SH-SY5Y (cell line): ENCODE results near the gene STX2.

ENCODE experiments used
- GATA2 ChIP-seq: IDR thresholded peaks from 2 replicates; pipeline ENCODE4 v1.6.1; 2011; ENCODE audit warnings: mild to moderate bottlenecking, low read depth, low read length
- GATA3 ChIP-seq: IDR thresholded peaks from 2 replicates; pipeline ENCODE4 v1.6.1; 2011; ENCODE audit warnings: low read depth, mild to moderate bottlenecking, low read length, moderate library complexity

Gene STX2

DNA sequence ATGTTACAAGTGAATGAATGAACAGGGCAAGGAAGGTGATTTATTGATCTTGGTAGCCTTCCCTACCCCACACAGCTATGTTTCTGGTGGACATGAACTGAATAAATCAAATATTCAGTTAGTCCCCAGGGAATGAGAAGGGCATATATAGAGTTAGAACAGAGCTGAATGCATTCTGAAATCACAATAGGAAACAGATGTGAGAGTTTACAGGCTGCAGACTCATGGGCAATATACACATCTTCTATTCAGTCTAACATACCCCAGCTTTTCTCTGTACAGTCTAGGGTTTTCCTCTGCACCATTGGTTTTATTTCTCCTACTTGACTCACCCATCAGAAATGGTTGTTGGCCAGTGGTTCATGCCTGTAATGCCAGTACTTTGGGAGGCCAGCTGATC, 7.3 kb upstream of the STX2 start:
- TF ChIP-seq GATA2 (no peak), GATA3 (no peak)

DNA sequence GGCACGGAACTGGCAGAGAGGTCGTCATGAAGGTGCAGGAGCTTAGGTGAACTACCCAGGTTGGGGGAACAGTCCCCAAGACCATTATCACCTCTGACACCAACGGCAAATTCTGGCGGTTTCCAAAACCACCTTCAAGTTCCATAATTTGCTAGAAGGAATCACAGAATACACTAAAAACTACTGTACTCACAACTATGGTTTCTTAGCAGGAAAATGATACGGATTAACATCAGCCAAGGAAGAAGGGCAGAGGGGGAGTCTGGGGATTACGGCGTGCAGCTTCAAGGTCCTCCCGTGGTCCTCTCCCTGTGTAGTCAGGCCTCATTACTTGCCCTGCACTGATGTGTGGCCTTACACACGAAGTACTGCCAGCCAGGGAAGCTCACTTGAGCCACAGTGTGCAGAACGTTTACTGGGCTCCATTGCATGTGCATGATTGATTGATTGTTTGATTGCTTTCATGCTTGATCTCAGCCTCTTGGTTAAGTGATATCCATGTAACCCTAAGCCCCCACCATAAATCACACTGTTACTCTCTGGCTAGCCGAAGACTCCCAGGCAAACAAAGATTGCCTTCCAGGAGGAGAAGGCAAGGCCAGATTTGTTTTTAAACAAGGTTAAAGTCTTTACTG, 837 bp upstream of the STX2 start:
- TF ChIP-seq GATA3 (no peak), GATA2 (no peak)

DNA sequence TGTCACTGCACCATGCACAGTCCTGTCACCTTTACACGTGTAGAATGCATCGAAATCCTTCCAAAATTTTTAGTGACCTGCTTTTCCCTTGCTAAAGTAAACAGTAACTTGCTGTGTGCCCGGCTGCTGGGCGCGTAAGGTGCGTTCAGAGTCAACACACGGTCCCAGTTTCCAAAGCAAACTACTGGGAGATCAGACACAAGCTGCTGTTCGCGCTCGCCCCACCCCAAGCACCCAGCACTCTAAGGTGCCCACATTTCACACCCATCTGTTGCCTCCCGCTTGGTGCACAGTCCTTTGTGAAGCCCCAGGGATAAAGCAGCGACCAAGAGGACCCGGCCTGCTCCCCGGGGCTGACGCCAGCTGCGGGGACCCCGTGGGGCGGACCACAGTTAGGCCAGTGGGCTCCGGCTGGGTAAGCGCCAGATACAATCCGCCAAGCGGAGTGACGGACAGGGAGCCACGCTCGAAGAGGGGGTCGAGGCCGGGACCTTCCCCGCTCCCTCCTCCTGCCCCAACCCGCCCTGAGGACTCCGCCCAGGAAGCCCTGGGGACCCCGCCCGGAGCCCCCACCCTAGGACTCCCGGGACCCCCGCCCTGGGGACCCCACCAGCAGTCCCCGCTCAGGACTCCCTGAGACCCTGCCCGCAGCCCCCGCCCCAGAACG, 633 bp downstream of the STX2 start:
- TF ChIP-seq GATA3: no peak
- TF ChIP-seq GATA2: no peak

DNA sequence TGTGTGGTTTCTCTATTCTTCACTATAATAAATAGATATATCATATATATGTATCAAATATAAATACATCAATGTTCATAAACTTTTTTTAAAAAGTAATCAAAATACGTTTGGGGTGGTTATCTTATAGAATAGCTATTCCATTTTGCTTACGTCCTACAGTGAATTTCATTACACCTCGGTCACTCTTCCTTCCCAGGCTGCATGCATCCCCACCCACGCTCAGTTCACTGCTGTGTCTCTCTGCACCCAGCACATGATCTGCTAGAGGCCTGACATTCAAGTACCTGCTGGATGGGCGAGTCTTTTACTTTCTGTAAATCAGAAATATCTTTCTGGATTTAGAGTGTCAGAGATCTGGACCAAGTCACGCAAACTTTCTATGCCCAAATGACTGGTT, 3.6 kb downstream of the STX2 start:
- no peak for TF ChIP-seq GATA3
- no peak for TF ChIP-seq GATA2

DNA sequence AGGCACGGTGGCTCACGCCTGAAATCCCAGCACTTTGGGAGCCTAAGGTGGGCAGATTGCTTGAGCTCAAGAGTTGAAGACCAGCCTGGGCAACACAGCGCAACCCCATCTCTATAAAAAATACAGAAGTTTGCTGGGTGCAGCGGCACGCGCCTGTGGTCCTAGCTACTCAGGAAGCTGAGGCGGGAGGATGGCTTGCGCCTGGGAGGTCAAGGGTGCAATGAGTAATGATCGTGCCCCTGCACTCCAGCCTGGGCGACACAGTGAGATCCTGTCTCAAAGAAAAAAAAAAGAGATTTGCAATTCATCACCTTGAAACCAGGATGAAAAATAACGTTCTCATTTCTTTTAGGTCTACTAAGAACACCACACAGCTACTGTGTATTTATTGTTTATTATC, 4.0 kb downstream of the STX2 start:
- TF ChIP-seq GATA2 (no peak), GATA3 (no peak)

DNA sequence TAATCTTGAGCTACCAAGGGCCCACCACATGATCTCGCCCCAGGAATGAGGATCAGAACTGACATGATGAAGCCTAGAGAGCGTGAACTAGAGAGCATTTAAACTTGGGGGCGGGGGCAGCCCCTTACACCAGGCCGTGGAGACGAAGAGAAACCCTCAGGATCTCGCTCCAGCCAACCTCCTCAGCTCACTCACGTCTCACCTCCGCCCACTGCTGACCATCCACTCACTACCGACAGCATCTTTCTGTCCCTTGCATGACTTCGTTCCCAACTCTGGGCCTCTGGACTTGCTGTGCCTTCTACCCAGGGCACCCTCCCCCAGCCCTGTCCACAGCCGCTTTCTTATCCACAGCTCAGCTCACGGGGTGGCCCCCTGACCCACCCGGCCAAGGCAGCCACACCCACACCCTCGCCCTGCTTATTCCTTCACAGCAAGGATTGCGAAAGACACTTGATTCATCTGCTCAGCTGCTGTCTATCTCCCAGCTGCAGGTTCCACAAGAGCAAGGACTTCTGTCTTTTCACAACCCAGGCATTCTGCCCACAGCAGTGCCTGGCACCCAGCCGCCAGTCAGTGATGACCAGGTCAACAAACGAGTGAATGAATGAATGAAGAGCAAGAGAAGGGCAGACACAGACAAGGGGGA, 6.4 kb downstream of the STX2 start:
- TF ChIP-seq GATA3 (no peak), GATA2 (no peak)

DNA sequence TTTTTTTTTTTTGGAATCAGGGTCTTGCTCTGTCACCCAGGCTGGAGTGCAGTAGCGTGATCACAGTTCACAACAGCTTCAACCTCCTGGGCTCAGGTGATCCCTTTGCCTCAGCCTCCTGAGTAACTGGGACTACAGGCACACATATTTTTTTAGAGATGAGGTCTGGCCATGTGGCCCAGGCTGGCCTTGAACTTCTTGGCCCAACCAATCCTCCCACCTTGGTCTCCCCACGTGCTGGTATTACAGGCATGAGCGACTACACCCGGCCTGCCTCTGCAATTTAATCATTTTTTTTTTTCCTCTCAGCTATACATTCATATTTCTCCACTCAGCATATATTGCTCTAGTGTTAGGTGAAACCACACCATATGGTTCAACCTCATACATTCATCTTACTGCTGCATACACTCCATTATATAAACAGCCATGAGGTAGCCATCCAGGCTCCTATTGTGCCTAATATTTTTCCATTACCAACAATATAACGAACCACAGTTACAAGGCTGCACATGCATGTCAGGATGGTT, 7.1 kb downstream of the STX2 start:
- TF ChIP-seq GATA3: no peak
- no peak for TF ChIP-seq GATA2

DNA sequence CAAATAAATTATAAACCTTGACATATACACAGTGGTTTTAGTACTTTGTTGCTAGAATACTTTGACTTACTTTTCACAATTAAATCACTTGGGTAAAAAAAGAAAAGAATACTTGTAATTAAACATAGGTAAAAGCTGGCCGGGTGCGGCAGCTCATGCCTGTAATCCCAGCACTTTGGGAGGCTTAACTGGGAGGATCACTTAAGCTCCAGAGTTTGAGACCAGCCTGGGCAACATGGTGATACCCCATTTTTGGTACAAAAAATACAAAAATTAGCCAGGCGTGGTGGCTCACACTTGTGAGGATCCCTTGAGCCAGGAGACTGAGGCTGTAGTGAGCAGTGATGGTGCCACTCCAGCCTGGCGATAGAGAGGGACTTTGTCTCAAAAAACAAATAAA, 7.8 kb downstream of the STX2 start:
- no peak for TF ChIP-seq GATA3
- TF ChIP-seq GATA2: no peak

DNA sequence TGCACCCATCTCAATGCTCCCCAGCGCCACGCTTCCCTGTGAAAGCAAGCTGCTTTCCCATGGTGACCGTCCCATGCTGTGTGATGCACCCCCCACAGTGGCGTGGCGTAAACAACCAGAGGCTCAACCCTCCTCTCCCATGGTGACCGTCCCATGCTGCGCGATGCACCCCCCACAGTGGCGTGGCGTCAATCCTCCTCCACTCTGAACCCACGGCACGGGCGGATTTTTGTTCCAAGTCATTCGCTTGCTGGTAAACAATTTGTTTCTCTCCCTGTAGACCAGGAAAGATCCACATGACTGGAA, 8.9 kb downstream of the STX2 start:
- TF ChIP-seq GATA2 (no peak), GATA3 (no peak)

DNA sequence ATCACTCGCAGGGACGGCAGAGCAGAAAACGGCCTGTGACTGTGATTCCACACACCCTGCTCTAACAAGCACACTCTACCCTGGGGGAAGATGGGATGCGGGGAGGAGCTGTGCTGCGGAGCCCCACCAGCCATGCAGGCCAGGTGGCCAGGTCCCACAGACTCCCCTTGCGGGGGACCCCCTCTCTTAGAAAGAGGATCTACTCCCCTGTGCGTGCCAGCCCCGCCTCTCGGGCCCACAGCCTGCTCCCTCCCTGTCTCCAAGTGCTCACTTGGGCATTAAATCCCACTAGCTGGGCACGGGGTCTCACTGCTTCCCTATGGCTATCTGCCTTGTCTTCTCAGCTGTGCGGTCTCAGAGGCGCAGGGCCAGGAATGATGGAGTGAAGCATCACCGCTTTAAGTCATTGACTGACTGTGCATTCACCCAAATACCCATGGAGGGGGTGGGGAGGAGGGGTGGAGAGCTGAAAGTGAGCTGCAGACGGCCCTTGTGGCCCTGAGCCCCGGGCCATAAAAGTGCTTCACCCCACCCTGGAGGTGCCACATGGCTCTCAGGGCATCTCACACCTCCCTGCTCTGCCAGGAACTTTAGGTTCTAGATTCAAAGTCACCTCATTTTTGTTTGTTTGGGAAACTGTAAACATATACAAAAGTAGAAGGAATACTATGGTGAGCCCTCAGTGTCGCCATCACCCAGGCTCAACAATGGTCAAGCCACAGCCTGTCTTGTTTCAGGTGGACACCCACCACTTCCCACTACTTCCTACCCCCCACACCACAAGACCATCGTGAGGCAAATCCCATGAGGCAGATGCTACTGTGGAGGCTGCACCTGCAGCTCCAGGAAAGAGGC, 9.4 kb downstream of the STX2 start:
- TF ChIP-seq GATA3 (no peak), GATA2 (no peak)

DNA sequence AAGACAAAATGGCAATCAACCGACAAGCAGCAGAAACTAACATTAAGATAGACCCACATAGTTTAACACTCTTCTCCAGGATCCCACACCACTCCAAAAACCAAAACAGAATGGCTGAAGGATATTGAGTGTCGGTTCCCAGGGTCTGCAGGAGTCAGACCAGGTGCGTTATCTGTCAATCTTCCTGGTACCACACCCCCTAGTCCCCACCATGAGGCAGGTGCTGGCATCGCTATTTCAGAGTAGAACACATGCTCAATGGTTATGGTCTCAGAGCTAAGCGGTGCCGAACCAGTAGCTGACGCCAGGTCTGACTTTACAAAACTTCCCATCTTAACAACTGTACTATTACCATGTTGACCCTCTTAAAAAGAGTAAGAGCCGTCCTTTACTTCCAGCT, 10.2 kb downstream of the STX2 start:
- TF ChIP-seq GATA3: no peak
- no peak for TF ChIP-seq GATA2

DNA sequence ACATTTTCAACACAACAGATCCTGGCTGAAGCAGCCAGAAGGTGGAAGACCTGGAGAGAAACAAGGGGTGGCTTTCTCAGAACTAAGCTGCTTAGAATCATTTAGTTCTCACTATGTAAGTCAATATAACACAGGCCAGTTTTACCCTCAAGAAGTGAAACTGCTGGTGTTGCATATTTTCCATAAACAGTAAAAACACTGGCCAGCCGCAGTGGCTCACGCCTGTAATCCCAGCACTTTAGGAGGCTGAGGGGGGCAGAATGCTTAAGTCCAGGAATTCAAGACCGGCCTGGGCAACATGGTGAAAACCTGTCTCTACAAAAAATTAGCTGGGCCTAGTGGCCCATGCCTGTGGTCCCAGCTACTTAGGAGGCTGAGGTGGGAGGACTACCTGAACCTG, 11.6 kb downstream of the STX2 start:
- TF ChIP-seq GATA2 (no peak), GATA3 (no peak)

DNA sequence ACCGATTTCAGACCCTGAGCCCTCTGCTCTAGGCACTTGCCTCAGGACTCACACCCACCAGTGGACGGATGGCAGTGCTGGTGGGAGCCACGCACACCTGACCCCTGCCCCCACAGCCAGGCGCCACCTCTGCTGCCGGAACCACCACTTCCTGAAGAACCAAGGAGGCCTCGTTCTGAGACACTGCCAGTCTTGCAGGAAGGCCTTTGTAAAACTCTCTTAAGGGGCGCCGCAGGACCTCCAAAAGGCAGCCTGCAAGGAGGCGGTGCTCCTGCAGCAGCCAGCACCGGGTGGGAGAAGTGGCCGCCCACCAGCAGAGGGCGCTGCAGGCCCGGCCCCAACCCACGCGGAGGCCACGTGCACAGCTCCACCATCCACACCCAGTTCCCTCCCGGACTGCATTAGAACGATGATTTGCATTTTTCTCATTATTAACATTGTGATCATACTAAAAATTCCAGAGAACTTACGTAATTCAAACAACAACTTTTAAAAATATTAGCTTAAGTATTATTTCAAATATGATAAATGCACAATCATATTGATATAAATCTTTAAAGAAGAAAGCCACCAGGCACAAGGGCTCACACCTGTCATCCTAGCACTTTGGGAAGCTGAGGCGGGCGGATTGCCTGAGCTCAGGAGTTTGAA, 12.8 kb downstream of the STX2 start:
- TF ChIP-seq GATA3 (no peak), GATA2 (no peak)

DNA sequence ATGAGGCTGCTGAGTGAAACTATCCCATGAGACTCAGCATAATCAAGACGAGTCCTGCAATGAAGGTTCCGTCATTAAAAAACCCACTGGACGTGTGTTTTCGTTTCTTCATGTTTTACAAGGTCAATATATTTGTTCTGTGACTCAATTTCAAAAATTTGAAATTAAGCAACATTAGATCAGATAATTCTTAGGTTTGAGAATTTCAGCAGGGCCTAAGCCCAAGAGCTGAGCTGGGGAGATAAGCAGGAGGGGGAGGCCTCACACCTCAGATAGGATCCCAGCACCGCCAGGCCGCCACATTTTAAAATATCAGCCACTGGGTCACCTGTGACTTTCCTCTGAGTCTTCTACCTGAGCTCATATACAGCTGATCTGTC, 13.3 kb downstream of the STX2 start:
- TF ChIP-seq GATA3 (no peak), GATA2 (no peak)

DNA sequence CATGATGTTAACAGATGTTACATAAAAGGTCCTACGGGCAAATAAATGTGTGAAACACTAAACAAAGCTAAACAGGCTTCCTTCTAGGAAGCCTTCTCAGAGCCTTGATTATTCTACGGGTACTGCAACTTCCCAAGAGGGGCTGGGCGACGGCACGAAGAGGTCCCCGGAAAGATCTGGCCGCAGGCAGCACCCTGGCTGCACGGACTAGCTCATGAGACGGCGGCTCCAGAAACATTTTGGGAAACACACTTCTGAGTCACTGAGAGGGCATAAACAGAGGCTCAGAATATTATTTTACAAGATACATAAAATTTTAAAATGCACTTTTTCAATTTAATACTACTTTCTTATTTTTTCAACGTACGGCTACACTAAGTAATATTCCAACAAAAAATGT, 19.4 kb downstream of the STX2 start:
- no peak for TF ChIP-seq GATA3
- no peak for TF ChIP-seq GATA2
